Anterior cingulate cortex (tissue), 58 donors: Measurements from ENCODE around the gene OR5A2.
"Not testable (repeated sequence)": the region's sequence is repeated elsewhere in the genome, so short reads cannot be mapped to it uniquely, and the experiment has no call there.

ENCODE experiments used
- DNase-seq, 58 donors: peaks; one replicate each; lab custom pipeline; 2025; lab: John Stamatoyannopoulos, UW

OR5A2 gene, protein sequence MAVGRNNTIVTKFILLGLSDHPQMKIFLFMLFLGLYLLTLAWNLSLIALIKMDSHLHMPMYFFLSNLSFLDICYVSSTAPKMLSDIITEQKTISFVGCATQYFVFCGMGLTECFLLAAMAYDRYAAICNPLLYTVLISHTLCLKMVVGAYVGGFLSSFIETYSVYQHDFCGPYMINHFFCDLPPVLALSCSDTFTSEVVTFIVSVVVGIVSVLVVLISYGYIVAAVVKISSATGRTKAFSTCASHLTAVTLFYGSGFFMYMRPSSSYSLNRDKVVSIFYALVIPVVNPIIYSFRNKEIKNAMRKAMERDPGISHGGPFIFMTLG

GRCh38 chr11:59426361-59427067 is at the start of gene OR5A2:
OR5A2 (minus strand) TSS chr11:59426413; CDS start chr11:59422953, 3,460 bp downstream.
- DNase-seq, result no peak

- DNase-seq, result no peak
Observed at GRCh38 chr11:59475176-59475575, 49.0 kb upstream of the OR5A2 start.

DNA sequence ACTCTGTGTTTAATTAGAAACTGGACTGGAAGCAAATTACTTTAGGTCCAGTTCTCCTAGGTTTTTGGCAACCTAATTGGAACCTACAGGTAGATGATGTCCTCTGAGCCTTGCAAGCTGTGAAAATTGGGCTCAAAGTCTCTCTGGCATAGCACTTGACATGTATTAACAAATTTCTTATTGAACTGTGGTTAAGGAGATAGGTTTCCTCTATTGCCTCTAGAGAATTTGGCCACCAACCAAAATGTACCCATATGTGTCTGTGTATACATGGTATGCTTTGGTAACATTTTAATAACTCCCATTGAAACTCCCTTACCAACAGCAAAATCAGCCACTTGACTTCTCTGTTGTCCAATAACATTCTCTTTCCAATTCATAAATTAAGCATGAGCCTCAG is 46.8 kb upstream of the OR5A2 start, which contains the start of gene OR4D10:
OR4D10 (plus strand) TSS at position 301 of the 400 bp plus-strand sequence. CDS start 4,115 bp downstream, outside the sequence.
- no peak for DNase-seq

- no peak for DNase-seq
Observed at GRCh38 chr11:59463190-59463641, 37.0 kb upstream of the OR5A2 start.

GRCh38 chr11:59459916-59460315 is 33.7 kb upstream of the OR5A2 start:
- DNase-seq, result no peak

DNA sequence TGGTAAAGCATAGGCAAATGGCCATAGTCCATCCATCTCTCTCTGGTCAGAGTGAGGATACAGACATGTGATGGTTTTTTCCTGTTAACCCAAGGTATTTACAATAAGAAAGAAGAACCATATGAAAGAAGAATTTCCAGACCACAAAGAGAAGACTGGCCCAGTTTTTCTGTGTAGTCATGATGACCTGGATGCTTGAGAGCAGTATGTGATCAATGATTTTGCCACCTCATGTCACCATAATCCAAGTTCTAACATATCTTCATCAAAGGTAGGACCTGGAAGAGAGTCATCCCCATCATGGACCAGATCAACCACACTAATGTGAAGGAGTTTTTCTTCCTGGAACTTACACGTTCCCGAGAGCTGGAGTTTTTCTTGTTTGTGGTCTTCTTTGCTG is 30.4 kb upstream of the OR5A2 start, which contains the start of gene OR4D6:
OR4D6 (plus strand) TSS at position 301 of the 400 bp plus-strand sequence; CDS start at position 301, 0 bp downstream.
- DNase-seq, result no peak

DNA sequence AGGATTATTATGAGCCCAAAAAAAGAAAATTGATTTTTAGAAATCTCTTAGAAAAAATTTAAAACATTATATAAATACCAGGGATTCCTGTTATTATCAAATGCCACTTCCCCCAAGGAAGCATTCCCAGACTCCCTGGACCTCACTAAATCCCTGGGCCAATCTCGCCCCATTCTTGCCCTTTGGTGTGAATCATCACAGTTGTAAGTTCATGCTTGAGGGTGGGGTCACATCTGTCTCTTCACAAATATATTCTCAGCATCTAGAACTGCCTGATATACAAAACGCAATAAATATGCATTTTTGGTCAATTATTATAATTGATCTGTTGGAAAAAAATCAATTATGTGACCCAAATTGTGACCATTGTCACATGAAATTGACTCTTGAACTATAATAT is 22.3 kb upstream of the OR5A2 start:
- DNase-seq, result no peak

GRCh38 chr11:59445624-59446023 is 19.4 kb upstream of the OR5A2 start:
- not testable (repeated sequence) for DNase-seq

DNA sequence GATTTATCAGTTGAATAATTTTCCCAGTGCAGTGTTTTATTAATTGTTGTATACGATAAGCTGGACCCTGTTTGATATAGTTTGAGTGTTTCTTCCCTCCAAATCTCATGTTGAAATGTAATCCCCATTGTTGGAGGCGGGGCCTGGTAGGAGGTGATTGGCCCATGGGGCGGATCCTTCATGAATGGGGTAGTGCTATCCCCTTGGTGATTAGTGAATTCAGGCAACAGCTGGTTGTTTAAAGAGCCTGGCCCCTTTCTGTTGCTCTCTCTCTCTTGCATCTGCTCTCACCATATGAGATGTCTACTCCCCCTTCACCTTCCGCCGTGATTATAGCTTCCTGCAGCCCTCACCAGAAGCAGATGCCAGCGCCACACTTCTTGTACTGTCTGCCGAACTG is 11.6 kb upstream of the OR5A2 start:
- no peak for DNase-seq

- DNase-seq, result no peak
Observed at GRCh38 chr11:59436169-59436568, 10.0 kb upstream of the OR5A2 start, which contains the start of gene OR5A1. OR5A1 (plus strand) TSS chr11:59436469; CDS start chr11:59443169, 6,700 bp downstream.

DNA sequence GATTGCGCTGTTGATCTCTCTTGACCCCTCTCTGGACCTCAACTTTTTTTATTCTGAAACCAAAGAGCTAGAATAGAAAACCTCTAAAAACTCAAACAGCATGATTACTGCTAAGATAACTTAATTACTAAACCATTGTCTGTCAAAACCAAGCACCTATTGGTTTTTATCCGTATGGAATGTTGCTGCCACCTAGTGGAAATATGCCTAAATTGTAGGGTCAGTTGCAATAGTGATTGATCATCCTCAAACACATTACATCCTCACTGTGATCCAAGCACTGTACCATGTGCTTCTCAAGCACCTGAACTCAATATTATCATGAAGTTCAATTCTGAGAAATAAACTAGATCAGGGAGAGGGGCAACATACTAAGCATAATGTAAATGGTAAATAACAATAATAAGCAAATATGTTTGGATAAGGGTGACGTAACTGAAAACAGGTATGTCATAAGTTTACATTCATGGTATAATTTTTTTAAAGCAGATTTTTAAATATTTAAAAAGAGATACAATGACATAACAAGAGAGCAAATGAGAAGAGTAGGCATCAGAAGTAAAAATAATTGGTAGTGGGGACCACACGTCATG is 3.8 kb upstream of the OR5A2 start:
- DNase-seq, result peak in 5 of 58 donors; percentile 1 to 20 (median 2)

DNA sequence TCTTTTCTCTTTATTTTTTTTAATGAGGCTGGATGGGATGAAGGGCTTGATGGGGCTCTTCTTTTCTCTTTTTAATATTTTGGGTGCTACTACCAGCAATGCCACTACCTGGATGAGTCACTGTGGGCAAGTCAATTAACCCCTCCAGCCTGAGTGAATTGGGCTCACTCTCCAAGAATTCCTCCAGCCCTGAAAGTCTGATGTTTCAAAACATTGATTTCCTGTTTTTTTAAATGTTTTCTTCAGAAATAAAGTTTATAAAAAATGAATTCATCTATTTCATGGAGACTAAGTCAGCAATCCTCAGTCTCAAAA is 812 bp upstream of the OR5A2 start:
- DNase-seq, result no peak

DNA sequence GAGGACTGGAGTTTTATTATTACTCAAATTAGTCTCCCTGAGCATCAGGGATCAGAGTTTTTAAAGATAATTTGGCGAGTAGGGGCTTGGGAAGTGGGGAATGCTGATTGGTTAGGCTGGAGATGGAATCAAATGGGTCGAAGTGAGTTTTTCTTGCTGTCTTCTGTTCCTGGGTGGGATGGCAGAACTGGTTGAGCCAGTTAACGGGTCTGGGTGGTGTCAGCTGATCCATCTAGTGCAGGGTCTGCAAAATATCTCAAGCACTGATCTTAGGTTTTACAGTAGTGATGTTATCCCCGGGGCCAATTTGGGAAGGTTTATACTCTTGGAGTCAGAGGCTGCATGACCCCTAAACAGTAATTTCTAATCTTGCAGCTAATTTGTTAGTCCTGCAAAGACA is 1.1 kb downstream of the OR5A2 start:
- DNase-seq, result no peak

GRCh38 chr11:59423835-59424234 is 2.4 kb downstream of the OR5A2 start:
- no peak for DNase-seq

- DNase-seq, result peak in 11 of 58 donors; percentile 0 to 57 (median 8)
Observed at GRCh38 chr11:59418156-59418555, 8.1 kb downstream of the OR5A2 start.

GRCh38 chr11:59417023-59417422 is 9.2 kb downstream of the OR5A2 start:
- no peak for DNase-seq

DNA sequence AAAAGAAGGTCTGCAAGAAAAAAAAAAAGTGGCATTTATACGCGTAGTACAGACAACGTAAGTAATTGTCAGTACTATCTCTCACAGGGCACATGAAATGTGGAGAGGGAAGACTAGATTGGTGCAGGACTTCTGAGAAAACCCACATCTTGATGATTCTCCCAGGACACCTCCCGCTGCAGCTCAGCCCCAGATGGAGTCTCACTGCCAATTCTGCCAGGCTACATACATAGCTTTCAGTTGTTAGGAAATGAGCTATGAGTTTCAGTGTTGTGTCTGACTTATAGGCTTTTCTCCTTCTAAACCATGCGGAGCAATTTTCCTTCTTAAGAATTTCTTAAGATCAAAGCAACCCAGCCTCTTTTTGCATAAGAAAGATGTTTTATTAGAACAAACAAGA is 9.6 kb downstream of the OR5A2 start:
- peak in 17 of 58 donors; percentile 1 to 42 (median 5) for DNase-seq

GRCh38 chr11:59415111-59415510 is 11.1 kb downstream of the OR5A2 start:
- no peak for DNase-seq

DNA sequence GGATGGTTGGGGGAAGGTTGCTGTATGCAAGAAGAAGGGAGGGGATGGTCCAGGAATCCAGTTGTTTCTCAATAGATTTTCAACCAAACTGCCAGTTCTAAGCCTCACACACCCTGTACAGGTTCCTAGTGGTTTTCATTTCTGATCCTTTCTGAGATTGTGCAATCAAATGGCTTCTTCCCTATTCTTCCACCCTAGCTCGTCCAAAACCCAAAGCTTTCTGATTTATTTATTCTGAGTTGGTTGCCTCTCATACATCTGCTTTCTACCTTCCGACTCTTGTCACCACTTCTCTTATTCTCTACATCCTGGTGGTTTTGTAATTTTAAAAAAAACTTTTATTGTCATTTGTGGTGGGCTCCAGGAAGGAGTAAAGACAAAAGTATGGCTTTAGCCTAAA is 12.6 kb downstream of the OR5A2 start:
- DNase-seq, result no peak

DNA sequence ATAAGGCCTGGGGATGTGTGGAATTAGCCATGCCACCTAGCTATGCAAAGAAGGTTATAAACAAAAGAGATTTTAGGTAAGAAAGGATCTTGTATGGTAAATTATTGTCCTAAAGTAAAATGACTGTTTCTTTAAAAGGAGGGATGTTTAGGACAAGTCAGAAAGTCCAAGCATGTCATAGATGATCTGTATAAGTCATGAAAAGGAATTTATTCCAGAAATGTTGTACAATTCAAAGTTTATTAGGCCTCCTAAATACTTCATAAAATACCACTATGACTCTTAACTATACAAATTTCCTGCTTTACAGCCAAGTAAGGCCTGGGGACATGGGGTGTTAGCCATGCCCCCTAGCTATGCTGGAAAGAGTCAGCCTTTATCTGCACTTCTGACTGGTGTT is 22.7 kb downstream of the OR5A2 start:
- DNase-seq, result no peak

- DNase-seq, result no peak
Observed at GRCh38 chr11:59401262-59401552, 25.0 kb downstream of the OR5A2 start.
